Suprapubic skin (tissue), 4 donors: ENCODE results near the gene ADAM33.

ENCODE experiments used
- EP300 ChIP-seq: sonication (generic); formaldehyde crosslinking; IDR thresholded peaks from one replicate; pipeline ENCODE4 v1.6.1; 2017; ENCODE audit warnings: antibody characterized with exemption
- POLR2A ChIP-seq, 2 donors: fragments of 450-650 bp; IDR thresholded peaks; one replicate each; pipeline ENCODE4 v1.6.1; 2017; ENCODE audit warnings: antibody characterized with exemption in 2 of 2, mild to moderate bottlenecking in 2 of 2, moderate library complexity in 2 of 2
- POLR2AphosphoS5 ChIP-seq, 3 donors: sonication (generic); formaldehyde crosslinking; IDR thresholded peaks; one replicate each; pipeline ENCODE4 v1.6.1; 2017; ENCODE audit warnings: antibody characterized with exemption in 3 of 3
- TF ChIP-seq, protein P1 (sequence below), 2 donors: fragments of 200-600 bp in 1 of 2; fragments of 450-650 bp in 1 of 2; sonication (generic) in 1 of 2; IDR thresholded peaks; one replicate each; pipeline ENCODE4 v1.5.1; 2016 to 2019; ENCODE audit warnings: antibody characterized with exemption in 2 of 2, mild to moderate bottlenecking in 1 of 2, moderate library complexity in 1 of 2

- TF ChIP-seq, protein P1, sequence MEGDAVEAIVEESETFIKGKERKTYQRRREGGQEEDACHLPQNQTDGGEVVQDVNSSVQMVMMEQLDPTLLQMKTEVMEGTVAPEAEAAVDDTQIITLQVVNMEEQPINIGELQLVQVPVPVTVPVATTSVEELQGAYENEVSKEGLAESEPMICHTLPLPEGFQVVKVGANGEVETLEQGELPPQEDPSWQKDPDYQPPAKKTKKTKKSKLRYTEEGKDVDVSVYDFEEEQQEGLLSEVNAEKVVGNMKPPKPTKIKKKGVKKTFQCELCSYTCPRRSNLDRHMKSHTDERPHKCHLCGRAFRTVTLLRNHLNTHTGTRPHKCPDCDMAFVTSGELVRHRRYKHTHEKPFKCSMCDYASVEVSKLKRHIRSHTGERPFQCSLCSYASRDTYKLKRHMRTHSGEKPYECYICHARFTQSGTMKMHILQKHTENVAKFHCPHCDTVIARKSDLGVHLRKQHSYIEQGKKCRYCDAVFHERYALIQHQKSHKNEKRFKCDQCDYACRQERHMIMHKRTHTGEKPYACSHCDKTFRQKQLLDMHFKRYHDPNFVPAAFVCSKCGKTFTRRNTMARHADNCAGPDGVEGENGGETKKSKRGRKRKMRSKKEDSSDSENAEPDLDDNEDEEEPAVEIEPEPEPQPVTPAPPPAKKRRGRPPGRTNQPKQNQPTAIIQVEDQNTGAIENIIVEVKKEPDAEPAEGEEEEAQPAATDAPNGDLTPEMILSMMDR (IDR thresholded peaks at IDR 0.05) = no peak
- TF ChIP-seq POLR2AphosphoS5 (IDR thresholded peaks at IDR 0.05) (no peak), POLR2A (IDR thresholded peaks at IDR 0.05) (no peak), EP300 (no peak)
These were observed 21.3 kb downstream of the ADAM33 start for GRCh38 chr20:3660262-3661059.
